ENCODE measurements around the gene HOXC4.

Gene HOXC4

DNA sequence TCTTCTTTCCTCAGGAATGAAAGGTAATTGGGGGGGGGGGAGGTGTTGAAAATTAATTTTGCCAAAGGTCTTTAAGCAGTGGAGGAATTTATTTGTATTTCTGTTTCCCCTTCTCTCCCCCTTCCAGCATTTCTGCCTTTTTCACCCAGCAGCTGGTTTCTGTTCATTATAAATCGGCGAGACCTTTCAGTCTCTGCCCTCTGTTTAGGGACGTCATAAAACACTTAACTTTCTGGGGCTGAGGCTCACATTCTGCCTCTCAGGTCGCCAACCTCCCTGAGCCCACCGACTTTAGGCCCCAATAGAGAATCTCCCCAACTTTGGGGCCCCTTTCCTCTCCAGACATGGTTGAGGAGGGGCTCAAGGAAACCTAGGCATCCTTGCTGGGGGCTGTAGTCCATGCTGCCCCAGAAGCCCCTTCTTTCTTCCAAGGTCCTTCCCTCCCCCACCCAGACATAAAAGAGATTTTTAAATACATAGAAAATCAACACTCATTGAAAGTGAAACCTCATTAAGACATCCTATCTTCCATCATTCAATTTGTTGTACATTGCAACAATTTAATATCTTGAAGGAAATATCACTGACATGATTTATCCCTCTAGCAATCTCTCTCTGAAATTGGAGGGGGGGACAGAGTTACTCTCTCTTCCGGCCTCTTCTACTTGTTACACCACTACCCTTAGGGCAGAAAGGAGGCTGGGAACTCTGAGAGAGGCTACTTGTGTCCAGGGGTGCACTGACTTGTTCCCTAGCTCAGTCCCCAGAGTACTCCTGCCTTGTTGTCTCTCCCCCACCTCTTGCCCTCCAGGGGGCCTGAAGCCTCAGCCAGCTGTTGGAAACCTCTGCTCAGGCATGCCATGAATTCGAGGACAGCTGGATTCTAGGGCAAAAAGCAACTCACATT, 27.9 kb upstream of the HOXC4 start:
- H3K9ac ChIP-seq (ENCODE audit: low read depth, low read length), result no peak overlapping the region
- no peak overlapping the region for H3K4me3 ChIP-seq (ENCODE audit: low read length)
- no peaks in the 10 kb centered on the region; the same call in 1 of the 2 replicates for H3K9me3 ChIP-seq (ENCODE audit: insufficient read depth, low read depth, low read length)
- no peaks in the 10 kb centered on the region for H3K36me3 ChIP-seq (ENCODE audit: insufficient read depth, low read depth, low read length)
- H3K27me3 ChIP-seq (ENCODE audit: insufficient read depth, low read length), result peaks cover 100% of the 10 kb centered on the region
- H3K27ac ChIP-seq (ENCODE audit: low read length), result no peak overlapping the region
- no peaks in the 10 kb centered on the region for H3K4me1 ChIP-seq (ENCODE audit: insufficient read depth, low read length)

DNA sequence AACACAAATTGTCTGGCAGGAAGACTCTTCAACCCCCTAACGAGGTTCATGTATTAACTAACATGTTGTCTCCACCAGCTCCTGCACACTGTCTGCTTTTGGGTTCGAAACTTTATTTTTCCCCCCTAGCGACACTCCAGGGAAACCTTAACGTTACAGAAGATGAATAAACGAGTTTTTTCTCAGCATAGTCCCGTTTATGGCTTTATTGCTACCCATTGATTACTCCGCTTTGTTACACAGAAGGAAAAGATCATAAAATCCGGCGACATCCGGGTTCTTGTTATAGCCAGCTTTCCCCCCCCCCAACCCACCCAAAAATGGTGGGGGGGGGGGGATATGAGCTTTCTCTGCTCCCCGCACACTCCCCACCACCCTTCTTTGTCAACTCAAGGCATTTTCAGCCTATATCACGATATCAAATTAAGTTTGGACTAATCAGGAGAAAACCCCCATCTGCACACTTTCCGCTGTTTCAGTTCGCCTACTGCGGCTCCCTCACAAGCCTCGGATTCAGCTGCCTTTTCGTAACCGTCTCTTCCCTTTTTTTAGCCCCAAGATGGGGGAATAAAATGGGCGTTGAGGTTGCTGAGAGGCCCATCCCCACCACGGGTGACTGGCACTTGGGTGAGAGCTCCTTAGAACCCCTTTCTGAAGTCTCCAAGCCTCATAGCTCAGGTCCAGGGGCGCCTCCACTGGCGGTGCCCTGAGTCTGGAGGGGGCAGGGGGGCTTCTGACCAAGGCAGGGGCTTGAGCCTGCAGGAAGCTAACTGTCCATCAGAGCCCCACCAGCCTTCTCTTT, 26.8 kb upstream of the HOXC4 start:
- Histone ChIP-seq H3K4me3 (ENCODE audit: low read length) (no peak overlapping the region), H3K9ac (ENCODE audit: low read depth, low read length) (no peak overlapping the region)

DNA sequence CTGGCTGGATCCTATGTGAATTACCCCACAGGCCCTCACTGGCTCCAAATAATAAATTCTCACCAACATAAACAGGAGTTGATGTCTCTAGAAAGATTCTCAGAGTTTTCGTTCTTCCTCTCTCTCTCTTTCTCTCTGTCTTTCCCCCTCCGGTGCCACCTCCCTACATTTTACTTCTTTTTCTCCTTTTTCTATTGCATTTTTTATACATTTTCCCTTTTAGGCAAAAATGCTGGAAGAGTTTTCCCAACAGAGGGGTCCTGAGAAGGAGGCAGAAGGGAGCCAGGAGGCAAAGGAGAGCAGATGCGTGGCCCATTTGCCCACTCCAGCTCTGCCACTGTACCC, 26.2 kb upstream of the HOXC4 start:
- Histone ChIP-seq H3K9ac (ENCODE audit: low read depth, low read length) (no peak overlapping the region), H3K4me1 (ENCODE audit: insufficient read depth, low read length) (no peaks in the 10 kb centered on the region), H3K36me3 (ENCODE audit: insufficient read depth, low read depth, low read length) (no peaks in the 10 kb centered on the region), H3K9me3 (ENCODE audit: insufficient read depth, low read depth, low read length) (no peaks in the 10 kb centered on the region; the same call in 1 of the 2 replicates), H3K27ac (ENCODE audit: low read length) (no peak overlapping the region), H3K27me3 (ENCODE audit: insufficient read depth, low read length) (peaks cover 100% of the 10 kb centered on the region), H3K4me3 (ENCODE audit: low read length) (no peak overlapping the region)

More for the DNA sequence above, 26.8 kb upstream of the HOXC4 start:
- Histone ChIP-seq H3K9me3 (ENCODE audit: insufficient read depth, low read depth, low read length) (no peaks in the 10 kb centered on the region; the same call in 1 of the 2 replicates), H3K27ac (ENCODE audit: low read length) (no peak overlapping the region), H3K36me3 (ENCODE audit: insufficient read depth, low read depth, low read length) (no peaks in the 10 kb centered on the region), H3K4me1 (ENCODE audit: insufficient read depth, low read length) (no peaks in the 10 kb centered on the region), H3K27me3 (ENCODE audit: insufficient read depth, low read length) (peaks cover 100% of the 10 kb centered on the region)

DNA sequence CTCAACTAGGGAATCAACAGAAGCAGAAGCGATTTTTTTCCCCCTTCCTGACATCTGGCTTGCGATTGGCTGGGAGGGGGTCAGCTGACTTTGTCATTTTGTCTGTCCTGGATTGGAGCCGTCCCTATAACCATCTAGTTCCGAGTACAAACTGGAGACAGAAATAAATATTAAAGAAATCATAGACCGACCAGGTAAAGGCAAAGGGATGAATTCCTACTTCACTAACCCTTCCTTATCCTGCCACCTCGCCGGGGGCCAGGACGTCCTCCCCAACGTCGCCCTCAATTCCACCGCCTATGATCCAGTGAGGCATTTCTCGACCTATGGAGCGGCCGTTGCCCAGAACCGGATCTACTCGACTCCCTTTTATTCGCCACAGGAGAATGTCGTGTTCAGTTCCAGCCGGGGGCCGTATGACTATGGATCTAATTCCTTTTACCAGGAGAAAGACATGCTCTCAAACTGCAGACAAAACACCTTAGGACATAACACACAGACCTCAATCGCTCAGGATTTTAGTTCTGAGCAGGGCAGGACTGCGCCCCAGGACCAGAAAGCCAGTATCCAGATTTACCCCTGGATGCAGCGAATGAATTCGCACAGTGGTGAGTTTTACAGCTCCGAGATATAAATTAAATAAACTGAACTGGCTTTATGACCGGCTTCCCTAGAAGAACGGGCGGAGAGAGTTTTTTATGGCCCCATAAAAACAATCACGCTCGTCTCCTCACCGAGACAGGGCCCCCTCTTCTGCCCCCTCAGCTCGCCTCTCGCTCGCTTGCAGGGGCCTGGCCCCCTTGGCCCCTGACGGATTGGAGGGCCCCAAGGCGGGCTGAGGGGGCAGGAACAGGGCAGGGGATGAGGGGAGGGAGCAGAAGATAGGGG, 25.1 kb upstream of the HOXC4 start, which contains the start of gene HOXC6:
Gene HOXC6, plus strand, starts transcription at position 127 of the 888 bp plus-strand sequence. Its CDS starts 82 bp downstream, at position 209.
- no peak within 1 kb of the TSS for H3K27ac ChIP-seq (ENCODE audit: low read length)
- no peaks in the 10 kb centered on the region; the same call in 1 of the 2 replicates for H3K9me3 ChIP-seq (ENCODE audit: insufficient read depth, low read depth, low read length)
- H3K27me3 ChIP-seq (ENCODE audit: insufficient read depth, low read length), result peaks cover 100% of the 10 kb centered on the region
- H3K9ac ChIP-seq (ENCODE audit: low read depth, low read length), result no peak within 1 kb of the TSS
- H3K4me3 ChIP-seq (ENCODE audit: low read length), result no peak within 1 kb of the TSS
- H3K36me3 ChIP-seq (ENCODE audit: insufficient read depth, low read depth, low read length), result no peaks in the 10 kb centered on the region
- no peaks in the 10 kb centered on the region for H3K4me1 ChIP-seq (ENCODE audit: insufficient read depth, low read length)

DNA sequence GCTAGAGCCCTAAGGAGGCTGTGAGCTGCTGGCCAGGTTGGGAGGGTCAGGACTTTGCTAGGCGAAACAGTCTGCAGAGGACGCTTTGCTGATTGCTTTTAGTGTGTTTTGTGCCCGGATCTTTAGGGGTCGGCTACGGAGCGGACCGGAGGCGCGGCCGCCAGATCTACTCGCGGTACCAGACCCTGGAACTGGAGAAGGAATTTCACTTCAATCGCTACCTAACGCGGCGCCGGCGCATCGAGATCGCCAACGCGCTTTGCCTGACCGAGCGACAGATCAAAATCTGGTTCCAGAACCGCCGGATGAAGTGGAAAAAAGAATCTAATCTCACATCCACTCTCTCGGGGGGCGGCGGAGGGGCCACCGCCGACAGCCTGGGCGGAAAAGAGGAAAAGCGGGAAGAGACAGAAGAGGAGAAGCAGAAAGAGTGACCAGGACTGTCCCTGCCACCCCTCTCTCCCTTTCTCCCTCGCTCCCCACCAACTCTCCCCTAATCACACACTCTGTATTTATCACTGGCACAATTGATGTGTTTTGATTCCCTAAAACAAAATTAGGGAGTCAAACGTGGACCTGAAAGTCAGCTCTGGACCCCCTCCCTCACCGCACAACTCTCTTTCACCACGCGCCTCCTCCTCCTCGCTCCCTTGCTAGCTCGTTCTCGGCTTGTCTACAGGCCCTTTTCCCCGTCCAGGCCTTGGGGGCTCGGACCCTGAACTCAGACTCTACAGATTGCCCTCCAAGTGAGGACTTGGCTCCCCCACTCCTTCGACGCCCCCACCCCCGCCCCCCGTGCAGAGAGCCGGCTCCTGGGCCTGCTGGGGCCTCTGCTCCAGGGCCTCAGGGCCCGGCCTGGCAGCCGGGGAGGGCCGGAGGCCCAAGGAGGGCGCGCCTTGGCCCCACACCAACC, 23.9 kb upstream of the HOXC4 start:
- Histone ChIP-seq H3K9ac (ENCODE audit: low read depth, low read length) (no peak overlapping the region), H3K4me3 (ENCODE audit: low read length) (no peak overlapping the region), H3K27me3 (ENCODE audit: insufficient read depth, low read length) (peaks cover 100% of the 10 kb centered on the region)

DNA sequence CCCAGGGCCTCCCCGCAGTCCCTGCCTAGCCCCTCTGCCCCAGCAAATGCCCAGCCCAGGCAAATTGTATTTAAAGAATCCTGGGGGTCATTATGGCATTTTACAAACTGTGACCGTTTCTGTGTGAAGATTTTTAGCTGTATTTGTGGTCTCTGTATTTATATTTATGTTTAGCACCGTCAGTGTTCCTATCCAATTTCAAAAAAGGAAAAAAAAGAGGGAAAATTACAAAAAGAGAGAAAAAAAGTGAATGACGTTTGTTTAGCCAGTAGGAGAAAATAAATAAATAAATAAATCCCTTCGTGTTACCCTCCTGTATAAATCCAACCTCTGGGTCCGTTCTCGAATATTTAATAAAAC, 23.2 kb upstream of the HOXC4 start:
- no peaks in the 10 kb centered on the region for H3K4me1 ChIP-seq (ENCODE audit: insufficient read depth, low read length)
- peaks cover 5% of the 10 kb centered on the region; the same call in 1 of the 2 replicates for H3K9me3 ChIP-seq (ENCODE audit: insufficient read depth, low read depth, low read length)
- peaks cover 100% of the 10 kb centered on the region for H3K27me3 ChIP-seq (ENCODE audit: insufficient read depth, low read length)
- H3K27ac ChIP-seq (ENCODE audit: low read length), result no peak overlapping the region
- no peak overlapping the region for H3K9ac ChIP-seq (ENCODE audit: low read depth, low read length)
- H3K4me3 ChIP-seq (ENCODE audit: low read length), result no peak overlapping the region
- H3K36me3 ChIP-seq (ENCODE audit: insufficient read depth, low read depth, low read length), result no peaks in the 10 kb centered on the region

More for the DNA sequence above, 23.9 kb upstream of the HOXC4 start:
- Histone ChIP-seq H3K36me3 (ENCODE audit: insufficient read depth, low read depth, low read length) (no peaks in the 10 kb centered on the region), H3K4me1 (ENCODE audit: insufficient read depth, low read length) (no peaks in the 10 kb centered on the region), H3K9me3 (ENCODE audit: insufficient read depth, low read depth, low read length) (peaks cover under 1% of the 10 kb centered on the region; the same call in 1 of the 2 replicates), H3K27ac (ENCODE audit: low read length) (no peak overlapping the region)

DNA sequence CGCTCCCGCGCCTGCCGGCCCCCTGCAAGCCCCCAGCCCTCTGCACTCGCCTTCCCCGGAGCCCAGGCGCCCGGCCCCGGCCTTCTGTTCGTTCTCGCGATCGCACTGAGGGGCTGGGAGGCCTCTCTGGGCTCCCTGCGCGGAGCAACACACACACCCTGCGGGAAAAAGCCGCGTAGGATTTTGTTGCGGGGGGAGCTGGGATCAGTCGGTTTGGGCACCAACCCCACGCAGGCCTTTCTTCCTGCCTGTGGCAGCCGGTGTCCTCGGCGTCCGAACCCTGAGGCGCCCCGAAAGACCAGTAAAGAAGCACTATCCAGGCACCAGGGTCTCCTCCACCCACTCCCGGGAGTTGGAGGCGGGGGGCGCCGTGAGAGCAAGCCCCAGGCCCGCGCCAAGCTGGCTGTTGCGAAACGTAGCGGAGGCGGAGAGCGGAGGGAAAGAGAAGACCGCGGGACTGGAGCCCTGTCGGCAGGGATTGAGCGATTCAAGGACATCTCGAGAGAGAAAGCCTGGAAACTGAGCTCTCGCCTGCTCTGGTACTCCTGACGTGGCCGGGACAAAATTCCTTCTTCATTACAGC, 22.7 kb upstream of the HOXC4 start:
- H3K27ac ChIP-seq (ENCODE audit: low read length), result no peak overlapping the region
- no peaks in the 10 kb centered on the region for H3K4me1 ChIP-seq (ENCODE audit: insufficient read depth, low read length)
- H3K9me3 ChIP-seq (ENCODE audit: insufficient read depth, low read depth, low read length), result peaks cover 5% of the 10 kb centered on the region; the same call in 1 of the 2 replicates
- H3K4me3 ChIP-seq (ENCODE audit: low read length), result no peak overlapping the region
- H3K9ac ChIP-seq (ENCODE audit: low read depth, low read length), result no peak overlapping the region
- H3K36me3 ChIP-seq (ENCODE audit: insufficient read depth, low read depth, low read length), result no peaks in the 10 kb centered on the region
- peaks cover 100% of the 10 kb centered on the region for H3K27me3 ChIP-seq (ENCODE audit: insufficient read depth, low read length)

DNA sequence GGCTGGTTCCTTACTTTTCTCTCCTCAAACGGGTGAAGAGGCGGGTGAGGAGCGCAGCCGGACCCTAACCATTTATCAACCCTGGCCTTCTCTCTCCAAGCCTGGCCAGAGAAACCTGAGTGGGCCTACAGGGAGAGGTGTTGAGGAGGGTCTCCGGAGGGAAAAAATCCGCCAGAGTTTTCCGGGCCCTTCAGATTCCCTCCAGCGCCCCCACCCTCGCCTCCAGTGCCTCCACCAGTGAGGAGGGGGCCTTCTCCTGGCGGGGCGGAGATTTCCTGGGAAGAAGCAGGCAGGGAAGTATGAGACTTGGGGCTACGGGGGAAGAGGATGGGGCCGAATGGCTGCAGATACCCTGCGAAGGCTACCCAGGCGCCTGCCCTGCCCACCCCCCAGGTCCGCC, 22.2 kb upstream of the HOXC4 start:
- no peaks in the 10 kb centered on the region for H3K4me1 ChIP-seq (ENCODE audit: insufficient read depth, low read length)
- H3K27me3 ChIP-seq (ENCODE audit: insufficient read depth, low read length), result peaks cover 100% of the 10 kb centered on the region
- no peak overlapping the region for H3K9ac ChIP-seq (ENCODE audit: low read depth, low read length)
- H3K36me3 ChIP-seq (ENCODE audit: insufficient read depth, low read depth, low read length), result no peaks in the 10 kb centered on the region
- peaks cover 5% of the 10 kb centered on the region; the same call in 1 of the 2 replicates for H3K9me3 ChIP-seq (ENCODE audit: insufficient read depth, low read depth, low read length)
- no peak overlapping the region for H3K27ac ChIP-seq (ENCODE audit: low read length)
- no peak overlapping the region for H3K4me3 ChIP-seq (ENCODE audit: low read length)

DNA sequence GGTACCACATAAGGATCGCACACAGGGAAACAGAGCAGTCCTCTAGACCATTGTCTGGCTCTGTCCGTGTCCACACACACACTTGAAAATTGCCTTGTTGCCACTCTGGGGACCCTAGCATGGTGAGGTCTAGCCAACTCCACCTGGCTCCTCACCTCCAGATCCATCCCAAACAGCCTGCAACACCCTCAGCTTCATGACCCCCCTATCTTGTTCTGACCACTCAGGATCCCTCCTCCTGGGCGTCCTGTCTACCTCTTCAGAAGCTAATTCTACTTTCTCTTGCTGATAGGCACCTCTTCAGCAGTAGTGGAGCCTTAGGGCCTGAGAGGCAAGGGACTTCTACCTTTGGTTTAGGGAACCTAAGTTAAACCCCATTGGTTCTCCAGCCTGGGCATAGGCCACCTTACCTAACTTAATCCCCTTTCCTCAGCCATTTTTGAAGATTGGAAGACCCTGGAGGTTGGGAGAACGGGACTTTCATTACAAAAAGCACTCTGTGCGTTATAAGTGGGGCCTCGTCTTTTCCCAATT, 21.5 kb upstream of the HOXC4 start:
- H3K4me1 ChIP-seq (ENCODE audit: insufficient read depth, low read length), result no peaks in the 10 kb centered on the region
- no peak overlapping the region for H3K27ac ChIP-seq (ENCODE audit: low read length)
- no peak overlapping the region for H3K4me3 ChIP-seq (ENCODE audit: low read length)
- H3K9ac ChIP-seq (ENCODE audit: low read depth, low read length), result no peak overlapping the region
- H3K9me3 ChIP-seq (ENCODE audit: insufficient read depth, low read depth, low read length), result peaks cover 5% of the 10 kb centered on the region; the same call in 1 of the 2 replicates
- H3K27me3 ChIP-seq (ENCODE audit: insufficient read depth, low read length), result peaks cover 100% of the 10 kb centered on the region
- no peaks in the 10 kb centered on the region for H3K36me3 ChIP-seq (ENCODE audit: insufficient read depth, low read depth, low read length)

DNA sequence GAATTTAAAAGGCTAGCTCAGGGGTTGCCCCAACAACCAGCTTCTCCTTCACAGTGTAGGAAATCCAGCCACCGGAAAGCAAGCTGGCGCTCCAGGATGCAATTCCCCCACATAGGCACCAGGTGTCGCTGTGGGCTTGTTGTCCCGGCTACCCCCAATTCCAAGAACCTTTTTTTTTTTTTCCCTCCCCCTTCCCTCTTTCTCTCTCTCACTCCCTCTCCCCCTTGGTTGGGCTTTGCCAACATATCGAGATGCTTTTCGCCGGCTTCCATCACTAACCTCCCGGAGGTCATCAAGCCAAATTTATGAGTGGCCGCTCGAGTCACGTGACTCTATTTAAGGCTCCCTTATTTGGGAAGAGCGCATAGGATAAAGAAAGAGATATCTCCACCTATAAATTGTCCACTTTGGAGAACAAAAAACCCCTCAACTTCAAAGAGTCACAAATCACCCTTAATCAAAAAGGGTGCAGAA, 21.0 kb upstream of the HOXC4 start, which contains the start of gene HOXC5:
Gene HOXC5, plus strand, starts transcription at position 424 of the 474 bp plus-strand sequence. CDS start 73 bp downstream, outside the sequence.
- Histone ChIP-seq H3K4me1 (ENCODE audit: insufficient read depth, low read length) (no peaks in the 10 kb centered on the region), H3K4me3 (ENCODE audit: low read length) (no peak within 1 kb of the TSS), H3K9ac (ENCODE audit: low read depth, low read length) (no peak within 1 kb of the TSS), H3K9me3 (ENCODE audit: insufficient read depth, low read depth, low read length) (peaks cover 5% of the 10 kb centered on the region; the same call in 1 of the 2 replicates), H3K36me3 (ENCODE audit: insufficient read depth, low read depth, low read length) (no peaks in the 10 kb centered on the region), H3K27me3 (ENCODE audit: insufficient read depth, low read length) (peaks cover 100% of the 10 kb centered on the region), H3K27ac (ENCODE audit: low read length) (no peak within 1 kb of the TSS)

Data from iPS-20b (cell line).